ENCODE results near the gene OBSL1.

DNA sequence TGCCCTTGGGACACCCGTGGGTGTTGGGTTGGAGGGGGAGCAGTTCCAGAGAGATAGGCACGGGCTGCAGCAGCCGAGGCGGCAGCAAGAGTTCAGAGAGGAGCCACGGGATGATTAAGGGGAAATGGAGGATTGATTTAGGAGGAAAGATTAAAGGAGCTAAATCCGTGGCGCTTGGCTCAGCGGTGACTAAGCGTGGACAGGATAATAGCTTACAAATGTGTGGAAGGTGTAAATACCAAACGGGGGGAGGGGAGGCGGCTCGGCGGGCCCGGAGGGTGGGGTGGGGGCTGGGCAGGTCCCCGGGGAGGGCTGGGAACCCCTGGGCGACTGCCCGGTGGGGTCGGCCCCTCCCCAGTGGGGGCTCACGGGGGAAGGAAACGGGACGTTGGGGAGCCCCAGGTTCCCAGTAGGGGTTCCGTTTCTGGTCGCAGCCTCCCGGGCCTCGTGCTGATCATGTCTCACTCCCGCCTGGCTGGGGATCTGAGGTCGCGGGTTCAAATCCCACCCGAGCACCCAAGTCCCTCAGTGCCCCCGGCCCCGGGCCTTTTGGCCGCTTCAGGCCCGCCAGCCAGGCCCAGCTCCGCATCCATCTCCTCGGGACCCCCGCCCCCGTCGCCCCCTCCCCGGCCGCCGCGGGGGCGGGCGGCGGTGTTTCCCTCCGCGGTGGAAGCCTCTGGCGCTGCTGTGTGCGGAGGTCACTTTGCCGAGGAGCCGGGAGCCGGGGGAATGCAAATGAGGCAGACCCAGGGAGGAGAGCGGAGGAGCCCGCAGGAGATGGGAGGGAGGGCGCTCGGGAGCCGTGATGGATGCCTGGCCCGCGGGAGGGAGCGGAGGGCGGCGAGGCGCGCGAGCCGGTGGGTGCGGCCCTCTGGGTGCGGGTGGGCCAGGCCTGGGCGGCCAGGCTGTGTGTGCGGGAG, 49.0 kb downstream of the OBSL1 start:
- TF ChIP-seq ZNF384 (IDR thresholded peaks at IDR 0.05) (no peak), HDGF (IDR thresholded peaks at IDR 0.05; ENCODE audit: borderline replicate concordance) (no peak), FOXM1 (IDR thresholded peaks at IDR 0.05; ENCODE audit: borderline replicate concordance) (no peak), FOXA1 (IDR thresholded peaks at IDR 0.05) (no peak), CTBP1 (IDR thresholded peaks at IDR 0.05; ENCODE audit: borderline replicate concordance) (no peak)
